IPS-NIHi11 (cell line): ENCODE measurements around the gene ARHGAP33.
"Not testable (repeated sequence)": the region's sequence is repeated elsewhere in the genome, so short reads cannot be mapped to it uniquely, and the experiment has no call there.

Experiments
- DNase-seq: peaks from one replicate; pipeline ENCODE4 v3.0.0; 2012; ENCODE audit warnings: mixed read lengths, low spot score

The ARHGAP33 gene

DNA sequence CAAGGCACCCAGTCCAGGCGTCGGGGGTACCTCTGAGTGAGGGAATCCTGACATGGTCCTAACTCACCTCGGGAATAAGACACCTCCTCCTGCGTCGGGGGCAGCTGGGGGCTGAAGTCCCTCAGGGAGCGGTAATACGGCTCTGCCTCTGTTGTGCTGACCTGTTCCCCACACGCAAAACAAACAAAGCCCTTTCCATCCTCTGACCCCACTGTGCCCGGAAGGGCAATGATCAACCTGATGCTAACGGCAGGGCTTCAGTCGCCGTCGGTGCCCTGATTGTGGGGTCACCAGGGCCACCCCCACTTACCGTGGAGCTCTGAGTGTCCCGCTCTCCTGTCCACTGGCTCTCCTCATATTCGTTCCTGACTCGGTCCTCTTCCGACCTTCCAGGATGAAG lies 55.6 kb downstream of the ARHGAP33 start:
- DNase-seq: no peak

DNA sequence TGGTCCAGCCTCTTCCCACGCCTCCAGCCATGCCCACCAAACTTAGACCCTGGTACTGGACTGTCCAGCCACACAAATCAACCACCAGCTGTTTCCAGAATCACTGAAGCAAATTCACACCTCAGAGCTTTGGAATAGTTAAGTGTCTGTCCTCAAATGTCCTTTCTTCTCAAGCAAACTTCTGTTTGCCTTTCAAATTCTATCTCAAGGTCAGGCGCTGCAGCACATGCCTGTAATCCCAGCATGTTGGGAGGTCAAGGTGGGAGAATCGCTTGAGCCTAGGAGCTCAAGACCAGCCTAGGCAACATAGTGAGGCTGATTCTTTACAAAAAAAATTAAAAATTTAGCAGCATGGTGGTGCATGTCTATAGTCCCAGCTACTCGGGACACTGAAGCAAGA lies 56.7 kb downstream of the ARHGAP33 start:
- DNase-seq: no peak

DNA sequence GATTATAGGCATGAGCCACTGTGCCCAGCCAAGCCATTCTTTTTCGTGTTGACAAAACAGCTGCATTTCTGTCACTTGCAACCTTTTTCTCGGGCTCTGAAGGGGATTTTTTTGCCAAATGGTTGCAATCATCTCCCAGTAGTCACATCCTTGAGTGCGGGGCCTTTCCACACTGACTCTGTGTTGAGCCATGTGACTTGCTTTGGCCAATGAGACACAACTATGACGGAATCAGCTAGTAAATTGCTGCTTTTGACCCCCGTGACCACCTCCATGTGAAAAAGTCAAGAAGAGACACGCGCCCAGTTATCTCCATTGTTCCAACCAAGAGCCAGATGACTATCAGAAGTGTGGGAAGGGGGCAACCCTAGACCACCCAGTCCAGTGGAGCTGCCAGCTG lies 58.6 kb downstream of the ARHGAP33 start:
- no peak for DNase-seq

DNA sequence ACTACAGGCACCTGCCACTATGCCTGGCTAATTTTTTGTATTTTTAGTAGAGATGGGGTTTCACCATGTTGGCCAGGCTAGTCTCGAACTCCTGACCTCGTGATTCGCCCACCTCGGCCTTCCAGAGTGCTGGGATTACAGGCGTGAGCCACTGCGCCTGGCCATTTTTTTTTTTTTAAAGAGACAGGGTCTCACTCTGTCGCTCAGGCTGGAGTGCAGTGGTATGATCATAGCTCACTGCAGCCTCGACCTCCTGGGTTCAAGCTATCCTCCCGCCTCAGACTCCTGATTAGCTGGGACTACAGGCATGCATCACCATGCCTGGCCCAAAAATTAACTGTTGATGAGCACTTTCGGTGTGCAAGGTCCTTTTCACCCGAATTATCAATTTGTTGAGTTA lies 60.7 kb downstream of the ARHGAP33 start:
- not testable (repeated sequence) for DNase-seq
